CD4-positive, alpha-beta T cell treated with Interleukin-15 for 1 hour (primary cell): ENCODE measurements around the gene MAP7D2.

Experiments used
- DNase-seq: peaks from one replicate; pipeline ENCODE4 v3.0.0-alpha.2; 2020

MAP7D2 gene

GRCh38 chrX:19964017-19964710 is 152.5 kb downstream of the MAP7D2 start:
- DNase-seq = no peak

DNA sequence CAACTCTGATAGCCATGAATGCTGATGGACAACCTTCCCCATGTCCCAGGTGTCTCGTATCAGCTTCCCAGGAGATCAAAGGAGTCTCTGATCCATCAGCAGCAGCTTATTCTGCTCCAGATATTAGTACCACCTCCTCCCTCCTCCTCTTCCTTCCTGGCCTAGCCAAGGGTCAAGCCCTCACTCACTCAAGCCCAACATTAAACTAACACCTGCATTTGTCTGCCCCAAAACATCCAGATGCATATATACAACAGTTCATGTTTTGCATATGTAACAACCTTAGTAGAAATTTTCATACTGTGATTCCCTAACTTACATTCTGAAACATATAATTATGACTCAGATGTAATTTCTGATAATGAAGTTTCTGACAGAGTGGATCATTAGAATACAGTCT is 155.8 kb downstream of the MAP7D2 start:
- no peak for DNase-seq

DNA sequence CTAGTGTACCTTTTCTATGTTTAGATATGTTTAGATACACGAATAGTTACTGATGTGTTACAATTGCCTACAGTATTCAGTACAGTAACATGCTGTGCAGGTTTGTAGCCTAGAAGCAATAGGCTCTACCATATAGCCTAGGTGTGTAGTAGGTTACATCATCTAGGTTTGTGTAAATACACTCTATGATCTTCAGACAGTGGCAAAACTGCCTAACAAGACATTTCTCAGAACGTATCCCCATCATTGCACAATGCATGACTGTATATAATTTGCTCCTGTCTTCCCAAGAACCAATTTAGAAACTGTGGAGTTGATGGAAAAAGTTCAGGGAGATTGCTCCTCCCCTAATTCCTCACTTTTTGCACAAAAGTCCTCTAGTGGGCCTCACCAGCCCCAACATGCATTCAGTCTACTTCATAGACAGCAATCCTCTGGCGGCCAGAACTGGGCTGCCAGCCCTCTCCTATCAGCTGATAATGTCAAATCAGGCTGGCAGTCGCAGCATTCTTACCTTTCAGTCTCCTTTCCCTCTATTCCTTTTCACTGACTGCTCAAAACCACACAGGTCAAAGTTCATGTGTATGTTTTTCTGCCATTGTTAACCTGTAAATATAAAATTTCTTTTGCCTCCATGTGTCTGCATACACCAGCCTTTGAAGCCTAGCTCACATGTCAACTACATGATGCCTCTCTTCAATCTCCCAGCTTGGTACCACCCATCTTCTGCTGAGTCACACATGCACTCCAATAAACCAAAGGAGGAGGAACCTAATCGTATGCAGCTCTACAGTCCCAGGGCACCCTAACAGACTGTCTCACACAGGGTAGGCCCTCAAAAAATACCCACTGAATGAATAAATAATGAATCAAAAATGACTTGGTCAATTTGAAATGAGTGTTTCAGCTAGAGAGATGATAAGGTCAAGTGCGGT is 157.9 kb downstream of the MAP7D2 start:
- DNase-seq = no peak

- no peak for DNase-seq
Measured at GRCh38 chrX:19956923-19957322, 159.8 kb downstream of the MAP7D2 start.
